H9 (cell line): ENCODE data around the gene DOCK11. TPM values are rescaled to one million over a fixed set of nuclear protein-coding genes. Genes with fewer than 3 reads are reported as not detected.

Source experiments
- DNase-seq: peaks from one replicate; pipeline ENCODE4 v3.0.0-alpha.2; 2017
- H2AFZ ChIP-seq: one replicate; pipeline ENCODE4 v1.6.1; 2013; ENCODE audit warnings: mild to moderate bottlenecking, low read length, control low read depth, moderate library complexity
- H2AK5ac ChIP-seq: 2 replicates; pipeline ENCODE4 v1.6.1; 2013; ENCODE audit warnings: low read length, control low read depth, mixed read lengths; ENCODE audit not compliant: insufficient read length
- H2BK120ac ChIP-seq: one replicate; pipeline ENCODE4 v1.6.1; 2013; ENCODE audit warnings: low read depth, mild to moderate bottlenecking, low read length, control low read depth, inconsistent platforms; ENCODE audit not compliant: poor library complexity, severe bottlenecking
- H2BK12ac ChIP-seq: 2 replicates; pipeline ENCODE4 v1.6.1; 2013; ENCODE audit warnings: low read length, control low read depth, mixed read lengths, low read depth; ENCODE audit not compliant: insufficient read length
- H2BK15ac ChIP-seq: 2 replicates; pipeline ENCODE4 v1.6.1; 2013; ENCODE audit warnings: low read depth, low read length, control low read depth
- H2BK20ac ChIP-seq: one replicate; pipeline ENCODE4 v1.6.1; 2013; ENCODE audit warnings: low read depth, mild to moderate bottlenecking, low read length, control low read depth, inconsistent platforms; ENCODE audit not compliant: poor library complexity, severe bottlenecking
- H2BK5ac ChIP-seq: 2 replicates; pipeline ENCODE4 v1.6.1; 2013; ENCODE audit warnings: low read length, control low read depth, mixed read lengths; ENCODE audit not compliant: insufficient read length
- H3K14ac ChIP-seq: 2 replicates; pipeline ENCODE4 v1.6.1; 2013; ENCODE audit warnings: low read length, control low read depth; ENCODE audit not compliant: insufficient read depth
- H3K18ac ChIP-seq: 2 replicates; pipeline ENCODE4 v1.6.1; 2013; ENCODE audit warnings: low read depth, mild to moderate bottlenecking, mixed read lengths, low read length, control low read depth; ENCODE audit not compliant: insufficient read length
- H3K23ac ChIP-seq: 2 replicates; pipeline ENCODE4 v1.6.1; 2013; ENCODE audit warnings: low read length, control low read depth, mixed read lengths, low read depth; ENCODE audit not compliant: insufficient read length
- H3K23me2 ChIP-seq: 2 replicates; pipeline ENCODE4 v1.6.1; 2013; ENCODE audit warnings: low read depth, mild to moderate bottlenecking, mixed read lengths, low read length, control low read depth; ENCODE audit not compliant: insufficient read length, poor library complexity, severe bottlenecking
- H3K27ac ChIP-seq: 2 replicates; pipeline ENCODE4 v1.5.1; 2013; ENCODE audit warnings: low read length, control low read depth, mixed read lengths, low read depth; ENCODE audit not compliant: insufficient read length
- H3K27me3 ChIP-seq: 2 replicates; pipeline ENCODE4 v1.6.1; 2013; ENCODE audit warnings: low read length, control low read depth, inconsistent platforms; ENCODE audit not compliant: insufficient read depth
- H3K4ac ChIP-seq: 2 replicates; pipeline ENCODE4 v1.6.1; 2013; ENCODE audit warnings: low read depth, mild to moderate bottlenecking, control low read depth, inconsistent platforms, low read length, moderate library complexity
- H3K4me1 ChIP-seq: 2 replicates; pipeline ENCODE4 v1.6.1; 2013; ENCODE audit warnings: low read length, control low read depth, inconsistent platforms; ENCODE audit not compliant: insufficient read depth
- H3K4me2 ChIP-seq: 2 replicates; pipeline ENCODE4 v1.6.1; 2013; ENCODE audit warnings: low read length, control low read depth, mixed read lengths; ENCODE audit not compliant: insufficient read length, insufficient read depth
- H3K56ac ChIP-seq: 2 replicates; pipeline ENCODE4 v1.6.1; 2013; ENCODE audit warnings: low read depth, mild to moderate bottlenecking, mixed read lengths, low read length, control low read depth; ENCODE audit not compliant: insufficient read length
- H3K79me1 ChIP-seq: 2 replicates; pipeline ENCODE4 v1.6.1; 2013; ENCODE audit warnings: low read depth, mild to moderate bottlenecking, moderate library complexity, low read length, control low read depth, inconsistent platforms; ENCODE audit not compliant: insufficient read depth, poor library complexity, severe bottlenecking
- H3K79me2 ChIP-seq: 2 replicates; pipeline ENCODE4 v1.6.1; 2013; ENCODE audit warnings: low read length, control low read depth, inconsistent platforms; ENCODE audit not compliant: insufficient read depth
- H3K9ac ChIP-seq: 2 replicates; pipeline ENCODE4 v1.6.1; 2013; ENCODE audit warnings: low read length, control low read depth, mixed read lengths; ENCODE audit not compliant: insufficient read length; ENCODE audit errors: extremely low read depth
- H3K9me3 ChIP-seq: one replicate; pipeline ENCODE4 v1.6.1; 2013; ENCODE audit warnings: low read depth, low read length, inconsistent platforms; ENCODE audit not compliant: control insufficient read depth
- H3T11ph ChIP-seq: one replicate; pipeline ENCODE4 v1.6.1; 2013; ENCODE audit warnings: mild to moderate bottlenecking, low read length, control low read depth, inconsistent platforms
- H4K20me1 ChIP-seq: one replicate; pipeline ENCODE4 v1.6.1; 2013; ENCODE audit not compliant: control insufficient read depth, insufficient read length, insufficient read depth
- H4K5ac ChIP-seq: 2 replicates; pipeline ENCODE4 v1.6.1; 2013; ENCODE audit warnings: low read depth, mild to moderate bottlenecking, mixed read lengths, low read length, control low read depth; ENCODE audit not compliant: insufficient read length
- H4K8ac ChIP-seq: replicated peaks from 2 replicates; pipeline ENCODE4 v1.6.1; 2013; ENCODE audit warnings: low read length, control low read depth, mixed read lengths, low read depth; ENCODE audit not compliant: insufficient read length
- H4K91ac ChIP-seq: 2 replicates; pipeline ENCODE4 v1.6.1; 2013; ENCODE audit warnings: low read depth, mild to moderate bottlenecking, moderate library complexity, mixed read lengths, low read length, control low read depth; ENCODE audit not compliant: insufficient read length
- H3K27ac Mint-ChIP-seq, 3 experiments: 2 replicates in 2 of 3; 3 replicates in 1 of 3; pipeline ENCODE4 v1.8.0; 2020 to 2021; ENCODE audit warnings: mixed read lengths in 3 of 3, mild to moderate bottlenecking in 1 of 3, moderate library complexity in 1 of 3
- H3K27me3 Mint-ChIP-seq: 2 replicates; pipeline ENCODE4 v1.8.0; 2021; ENCODE audit warnings: low read depth, mild to moderate bottlenecking, moderate library complexity, mixed read lengths
- H3K36me3 Mint-ChIP-seq, 3 experiments: 2 replicates in 2 of 3; 3 replicates in 1 of 3; pipeline ENCODE4 v1.8.0; 2020 to 2021; ENCODE audit warnings: low read depth in 3 of 3, mixed read lengths in 3 of 3; ENCODE audit not compliant: insufficient read depth in 1 of 3
- H3K4me1 Mint-ChIP-seq, 2 experiments: 2 replicates each; pipeline ENCODE4 v1.8.0; 2020; ENCODE audit warnings: mixed read lengths in 2 of 2
- H3K4me3 Mint-ChIP-seq, 2 experiments: 2 replicates in 1 of 2; 3 replicates in 1 of 2; pipeline ENCODE4 v1.8.0; 2020 to 2021; ENCODE audit warnings: mild to moderate bottlenecking in 2 of 2, mixed read lengths in 2 of 2, moderate library complexity in 1 of 2
- H3K9me3 Mint-ChIP-seq, 2 experiments: 2 replicates in 1 of 2; 3 replicates in 1 of 2; pipeline ENCODE4 v1.8.0; 2020; ENCODE audit warnings: mild to moderate bottlenecking in 2 of 2, mixed read lengths in 2 of 2, moderate library complexity in 1 of 2
- WGBS: extraction: QIAGEN DNeasy Blood & Tissue Kit; methylation state at CpG from one replicate; pipeline ENCODE4 v1.1.7; 2013; ENCODE audit warnings: missing lambda C conversion rate, low lambda C conversion rate, mixed read lengths; ENCODE audit not compliant: insufficient read length; ENCODE audit errors: extremely low coverage; 5-methylcytosine and 5-hydroxymethylcytosine counted together
- total RNA-seq: library from RNA; stranded (reverse); gene quantifications from 2 replicates; pipeline ENCODE4 v1.2.1, GENCODE V29; 2021
- TF ChIP-seq, protein P1 (sequence below): fragments of 200-600 bp; sonication (generic); conservative IDR thresholded peaks from 3 replicates; pipeline ENCODE4 v1.8.0; 2021; ENCODE audit warnings: antibody characterized with exemption, mild to moderate bottlenecking

Gene DOCK11
- total RNA-seq, 1 experiment from 2014 or later, result 6.2 TPM

- no peak overlapping the region for H3T11ph ChIP-seq
- no peaks in the 10 kb centered on the region for H3K4me1 ChIP-seq
- H3K4ac ChIP-seq, result no peak overlapping the region
- no peak overlapping the region for H3K56ac ChIP-seq
- DNase-seq, result no peak
- no peak overlapping the region for H3K4me3 Mint-ChIP-seq
- no peaks in the 10 kb centered on the region for H3K27me3 Mint-ChIP-seq
- no peak overlapping the region for H3K23ac ChIP-seq
- H3K9me3 Mint-ChIP-seq, result peaks cover 0 to 46% of the 10 kb centered on the region in 2 experiments; a peak in 2 of 5 replicates
- H2BK120ac ChIP-seq, result no peak overlapping the region
- no peak overlapping the region for H3K4me2 ChIP-seq
- no peaks in the 10 kb centered on the region for H3K23me2 ChIP-seq
- WGBS, result no CpG with 5 or more reads among the region's 4 CpGs
- H3K9ac ChIP-seq, result no peak overlapping the region
- no peak overlapping the region for H4K91ac ChIP-seq
- no peak overlapping the region for H3K27ac Mint-ChIP-seq
- H3K27me3 ChIP-seq, result no peaks in the 10 kb centered on the region
- no peaks in the 10 kb centered on the region for H3K4me1 Mint-ChIP-seq
- H2BK5ac ChIP-seq, result no peak overlapping the region
- no peak overlapping the region for H2AFZ ChIP-seq
- TF ChIP-seq, protein P1, sequence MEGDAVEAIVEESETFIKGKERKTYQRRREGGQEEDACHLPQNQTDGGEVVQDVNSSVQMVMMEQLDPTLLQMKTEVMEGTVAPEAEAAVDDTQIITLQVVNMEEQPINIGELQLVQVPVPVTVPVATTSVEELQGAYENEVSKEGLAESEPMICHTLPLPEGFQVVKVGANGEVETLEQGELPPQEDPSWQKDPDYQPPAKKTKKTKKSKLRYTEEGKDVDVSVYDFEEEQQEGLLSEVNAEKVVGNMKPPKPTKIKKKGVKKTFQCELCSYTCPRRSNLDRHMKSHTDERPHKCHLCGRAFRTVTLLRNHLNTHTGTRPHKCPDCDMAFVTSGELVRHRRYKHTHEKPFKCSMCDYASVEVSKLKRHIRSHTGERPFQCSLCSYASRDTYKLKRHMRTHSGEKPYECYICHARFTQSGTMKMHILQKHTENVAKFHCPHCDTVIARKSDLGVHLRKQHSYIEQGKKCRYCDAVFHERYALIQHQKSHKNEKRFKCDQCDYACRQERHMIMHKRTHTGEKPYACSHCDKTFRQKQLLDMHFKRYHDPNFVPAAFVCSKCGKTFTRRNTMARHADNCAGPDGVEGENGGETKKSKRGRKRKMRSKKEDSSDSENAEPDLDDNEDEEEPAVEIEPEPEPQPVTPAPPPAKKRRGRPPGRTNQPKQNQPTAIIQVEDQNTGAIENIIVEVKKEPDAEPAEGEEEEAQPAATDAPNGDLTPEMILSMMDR, result no peak
- no peak overlapping the region for H3K27ac ChIP-seq
- H2AK5ac ChIP-seq, result no peak overlapping the region
- H4K20me1 ChIP-seq, result no peaks in the 10 kb centered on the region
- H4K8ac ChIP-seq, result no peak overlapping the region
- H2BK20ac ChIP-seq, result no peak overlapping the region
- H3K79me2 ChIP-seq, result no peaks in the 10 kb centered on the region
- no peak overlapping the region for H3K14ac ChIP-seq
- no peaks in the 10 kb centered on the region for H3K79me1 ChIP-seq
- H2BK12ac ChIP-seq, result no peak overlapping the region
- no peak overlapping the region for H2BK15ac ChIP-seq
- H4K5ac ChIP-seq, result no peak overlapping the region
- peaks cover 0 to 2% (median 0%) of the 10 kb centered on the region in 3 experiments; a peak in 1 of 7 replicates for H3K36me3 Mint-ChIP-seq
- peaks cover 9% of the 10 kb centered on the region for H3K9me3 ChIP-seq
- no peak overlapping the region for H3K18ac ChIP-seq
These were observed 179.8 kb downstream of the DOCK11 start for GRCh38 chrX:118675326-118675965.
